GM19099 (cell line): ENCODE measurements around the gene MMP26.

Source experiments
- POLR2A ChIP-seq: IDR thresholded peaks from 3 replicates; pipeline ENCODE4 v1.6.1; 2011; ENCODE audit warnings: low read depth; ENCODE audit not compliant: insufficient read length; ENCODE audit errors: extremely low read depth

MMP26 gene

GRCh38 chr11:4699697-4700435 is 4.7 kb upstream of the MMP26 start:
- no peak for TF ChIP-seq POLR2A

GRCh38 chr11:4700436-4700820 is 4.2 kb upstream of the MMP26 start:
- no peak for TF ChIP-seq POLR2A

- no peak for TF ChIP-seq POLR2A
These were observed 278 bp downstream of the MMP26 start for GRCh38 chr11:4704790-4705334.

DNA sequence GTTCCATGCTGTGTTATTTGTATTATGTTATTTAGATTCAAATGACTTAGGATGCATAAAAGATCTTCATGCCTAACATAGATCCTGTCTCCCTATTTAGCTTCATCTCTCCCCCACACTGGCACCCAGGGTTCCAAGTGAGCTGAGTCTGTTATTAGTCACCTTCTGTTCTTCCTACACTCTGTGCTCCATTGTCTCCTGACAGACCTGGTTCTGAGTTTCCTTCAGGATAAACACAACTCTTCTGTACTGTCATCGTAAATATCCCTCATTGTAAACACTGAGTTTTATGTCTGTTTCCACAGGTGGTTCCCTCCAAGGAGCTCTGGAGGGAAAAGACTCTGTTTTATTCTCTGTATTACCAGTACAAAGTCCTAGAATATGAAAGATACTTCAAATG is 8.7 kb downstream of the MMP26 start:
- no peak for TF ChIP-seq POLR2A

GRCh38 chr11:4714300-4714699 is 9.7 kb downstream of the MMP26 start:
- TF ChIP-seq POLR2A = no peak

DNA sequence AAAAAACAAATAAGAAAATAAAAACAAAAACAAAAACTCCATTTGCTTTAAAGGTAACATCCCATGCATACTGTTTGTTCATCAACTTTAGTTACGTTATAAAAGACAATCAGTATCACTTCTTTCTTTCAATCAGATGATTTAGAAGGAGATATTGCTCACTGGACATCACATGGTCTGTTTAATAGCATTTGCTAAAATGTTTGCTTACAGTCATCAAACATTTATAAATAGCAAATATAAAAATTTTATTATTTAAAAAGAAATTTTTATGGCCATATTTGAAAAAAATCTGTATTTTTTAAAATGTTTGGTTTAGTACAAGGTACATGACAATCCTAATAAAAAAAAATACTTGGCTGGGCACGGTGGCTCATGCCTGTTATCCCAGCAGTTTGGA is 22.6 kb downstream of the MMP26 start:
- TF ChIP-seq POLR2A = no peak

- TF ChIP-seq POLR2A = no peak
These were observed 36.2 kb downstream of the MMP26 start for GRCh38 chr11:4740735-4741134.

- TF ChIP-seq POLR2A = no peak
These were observed 43.9 kb downstream of the MMP26 start for GRCh38 chr11:4748438-4748837.

- no peak for TF ChIP-seq POLR2A
These were observed 46.6 kb downstream of the MMP26 start for GRCh38 chr11:4751201-4751600.
